ENCODE results near the gene SLC51B.

The SLC51B gene

DNA sequence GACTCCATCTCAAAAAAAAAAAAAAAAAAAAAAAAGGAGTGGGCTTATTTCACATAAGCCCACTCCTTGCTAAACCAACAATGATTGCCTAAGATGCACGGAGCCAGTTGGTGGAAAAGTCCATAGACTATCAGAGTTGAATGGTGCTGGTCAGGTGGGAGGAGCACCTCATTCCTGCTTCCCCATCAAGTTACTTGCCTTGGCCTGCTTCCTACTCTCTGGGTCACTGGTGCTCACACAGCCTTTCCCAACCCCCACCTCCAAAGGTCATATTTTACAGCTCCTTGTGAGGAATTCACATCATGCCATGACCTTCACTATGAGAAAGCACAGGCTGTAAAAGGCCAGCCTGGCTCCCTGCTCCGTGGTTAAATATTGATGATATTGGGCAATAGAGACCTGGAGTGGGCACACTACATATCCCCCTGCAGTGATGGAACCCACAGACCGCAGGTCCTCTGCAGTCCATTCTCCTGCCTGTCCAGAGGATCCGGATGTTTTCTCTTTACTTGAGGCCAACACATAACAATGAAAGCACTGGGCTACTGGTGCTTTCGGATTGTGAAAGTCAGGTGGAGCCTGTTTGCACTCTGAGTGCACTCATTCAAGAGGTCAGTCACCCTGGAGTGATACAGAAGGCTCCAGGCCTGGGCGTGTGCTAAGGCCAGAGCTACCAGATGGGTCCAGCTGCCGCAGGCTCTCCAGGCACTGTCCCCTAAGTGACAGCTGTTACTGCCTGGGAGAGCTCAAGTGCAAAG is at the start of gene SLC51B:
Gene SLC51B (plus strand): TSS at position 664 of the 758 bp plus-strand sequence. CDS start 4,618 bp downstream, outside the sequence.
- CTCF ChIA-PET = interaction anchor here (0.5 to 0.6 kb wide), 2 partner anchors 22 kb away, joined by 3 to 4 read pairs; no protein-coding TSS in a partner anchor
- POLR2A ChIA-PET = no interaction called here
- TF ChIP-seq FOXA1 (IDR thresholded peaks at IDR 0.05) (no peak), NFRKB (IDR thresholded peaks at IDR 0.05) (no peak), ELF4 (IDR thresholded peaks at IDR 0.05) (no peak), FOXK2 (IDR thresholded peaks at IDR 0.05) (no peak), BHLHE40 (IDR thresholded peaks at IDR 0.05; ENCODE audit: borderline replicate concordance) (no peak), ZNF384 (IDR thresholded peaks at IDR 0.05) (no peak), ARNT (IDR thresholded peaks at IDR 0.05) (no peak), TARDBP (IDR thresholded peaks at IDR 0.05) (no peak), CTBP1 (IDR thresholded peaks at IDR 0.05; ENCODE audit: borderline replicate concordance) (no peak), LEF1 (IDR thresholded peaks at IDR 0.05; ENCODE audit: borderline replicate concordance) (no peak), HDGF (IDR thresholded peaks at IDR 0.05; ENCODE audit: borderline replicate concordance) (no peak), SUZ12 (IDR thresholded peaks at IDR 0.05) (no peak), FOXM1 (IDR thresholded peaks at IDR 0.05; ENCODE audit: borderline replicate concordance) (no peak), L3MBTL2 (conservative IDR thresholded peaks at IDR 0.05) (no peak), SP1 (IDR thresholded peaks at IDR 0.05) (no peak)
- TF ChIP-seq, protein P1, sequence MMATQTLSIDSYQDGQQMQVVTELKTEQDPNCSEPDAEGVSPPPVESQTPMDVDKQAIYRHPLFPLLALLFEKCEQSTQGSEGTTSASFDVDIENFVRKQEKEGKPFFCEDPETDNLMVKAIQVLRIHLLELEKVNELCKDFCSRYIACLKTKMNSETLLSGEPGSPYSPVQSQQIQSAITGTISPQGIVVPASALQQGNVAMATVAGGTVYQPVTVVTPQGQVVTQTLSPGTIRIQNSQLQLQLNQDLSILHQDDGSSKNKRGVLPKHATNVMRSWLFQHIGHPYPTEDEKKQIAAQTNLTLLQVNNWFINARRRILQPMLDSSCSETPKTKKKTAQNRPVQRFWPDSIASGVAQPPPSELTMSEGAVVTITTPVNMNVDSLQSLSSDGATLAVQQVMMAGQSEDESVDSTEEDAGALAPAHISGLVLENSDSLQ (IDR thresholded peaks at IDR 0.05) = no peak

DNA sequence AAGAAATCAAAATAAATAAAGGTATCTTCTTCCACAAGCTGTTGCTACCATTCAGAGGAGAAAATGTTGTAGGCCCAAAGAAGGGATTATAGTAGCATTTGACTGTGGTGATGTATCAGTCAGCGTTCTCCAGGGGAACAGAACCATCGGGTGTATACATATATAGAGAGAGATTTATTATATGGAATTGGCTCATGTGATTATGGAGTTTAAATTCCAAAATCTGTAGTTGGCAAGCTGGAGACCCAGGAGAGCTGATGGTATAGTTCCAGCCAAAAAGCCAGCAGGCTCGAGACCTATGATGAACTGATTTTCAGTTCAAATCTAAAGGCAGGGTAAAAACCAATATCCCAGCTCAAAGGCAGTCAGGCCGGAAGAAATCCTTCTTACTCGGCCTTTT is 48.1 kb upstream of the SLC51B start:
- ChIA-PET POLR2A (no interaction called here), CTCF (interaction anchor here (0.5 to 0.6 kb wide), 2 partner anchors 17 to 52 kb away, joined by 3 to 5 read pairs; no protein-coding TSS in a partner anchor)
- no peak for DNase-seq (ENCODE audit: extremely low spot score)
- TF ChIP-seq SP1 (IDR thresholded peaks at IDR 0.05) (no peak), BHLHE40 (IDR thresholded peaks at IDR 0.05; ENCODE audit: borderline replicate concordance) (no peak), FOXK2 (IDR thresholded peaks at IDR 0.05) (no peak), ELF4 (IDR thresholded peaks at IDR 0.05) (no peak), HDGF (IDR thresholded peaks at IDR 0.05; ENCODE audit: borderline replicate concordance) (no peak), ZNF384 (IDR thresholded peaks at IDR 0.05) (no peak), CTBP1 (IDR thresholded peaks at IDR 0.05; ENCODE audit: borderline replicate concordance) (no peak), NFRKB (IDR thresholded peaks at IDR 0.05) (no peak), FOXM1 (IDR thresholded peaks at IDR 0.05; ENCODE audit: borderline replicate concordance) (no peak), L3MBTL2 (conservative IDR thresholded peaks at IDR 0.05) (no peak), TARDBP (IDR thresholded peaks at IDR 0.05) (no peak), LEF1 (IDR thresholded peaks at IDR 0.05; ENCODE audit: borderline replicate concordance) (no peak), ARNT (IDR thresholded peaks at IDR 0.05) (no peak)
- TF ChIP-seq, protein P1 (IDR thresholded peaks at IDR 0.05) = no peak

More for the DNA sequence above, at the start of gene SLC51B:
- no peak for DNase-seq (ENCODE audit: extremely low spot score)

- CTCF ChIA-PET = interaction anchor here (0.6 kb wide), 1 partner anchor 18 kb away, joined by 5 read pairs; no protein-coding TSS in a partner anchor
- TF ChIP-seq SP1 (IDR thresholded peaks at IDR 0.05) (no peak), HDGF (IDR thresholded peaks at IDR 0.05; ENCODE audit: borderline replicate concordance) (no peak), NFRKB (IDR thresholded peaks at IDR 0.05) (no peak), L3MBTL2 (conservative IDR thresholded peaks at IDR 0.05) (no peak), ELF4 (IDR thresholded peaks at IDR 0.05) (no peak), FOXK2 (IDR thresholded peaks at IDR 0.05) (no peak), ZNF384 (IDR thresholded peaks at IDR 0.05) (no peak), CTBP1 (IDR thresholded peaks at IDR 0.05; ENCODE audit: borderline replicate concordance) (no peak), FOXM1 (IDR thresholded peaks at IDR 0.05; ENCODE audit: borderline replicate concordance) (no peak), LEF1 (IDR thresholded peaks at IDR 0.05; ENCODE audit: borderline replicate concordance) (no peak), ARNT (IDR thresholded peaks at IDR 0.05) (no peak), TARDBP (IDR thresholded peaks at IDR 0.05) (no peak), FOXA1 (IDR thresholded peaks at IDR 0.05) (no peak), SUZ12 (IDR thresholded peaks at IDR 0.05) (no peak)
- TF ChIP-seq, protein P1 (IDR thresholded peaks at IDR 0.05) = no peak
- DNase-seq (ENCODE audit: extremely low spot score) = no peak
- POLR2A ChIA-PET = interaction anchor here (0.7 kb wide), 1 partner anchor 8 kb away, joined by 3 read pairs; the partner anchor contains the start of gene SPG21
These were observed 47.3 kb upstream of the SLC51B start for GRCh38 chr15:64997745-64998375.

GRCh38 chr15:65004993-65005392 is 40.2 kb upstream of the SLC51B start:
- ChIA-PET POLR2A (no interaction called here), CTCF (interaction anchor here (0.6 kb wide), 1 partner anchor 186 kb away, joined by 3 read pairs; no protein-coding TSS in a partner anchor)
- TF ChIP-seq FOXK2 (IDR thresholded peaks at IDR 0.05) (no peak), ARNT (IDR thresholded peaks at IDR 0.05) (no peak), FOXM1 (IDR thresholded peaks at IDR 0.05; ENCODE audit: borderline replicate concordance) (no peak), LEF1 (IDR thresholded peaks at IDR 0.05; ENCODE audit: borderline replicate concordance) (no peak), NFRKB (IDR thresholded peaks at IDR 0.05) (no peak), SUZ12 (IDR thresholded peaks at IDR 0.05) (no peak), CTBP1 (IDR thresholded peaks at IDR 0.05; ENCODE audit: borderline replicate concordance) (no peak)

DNA sequence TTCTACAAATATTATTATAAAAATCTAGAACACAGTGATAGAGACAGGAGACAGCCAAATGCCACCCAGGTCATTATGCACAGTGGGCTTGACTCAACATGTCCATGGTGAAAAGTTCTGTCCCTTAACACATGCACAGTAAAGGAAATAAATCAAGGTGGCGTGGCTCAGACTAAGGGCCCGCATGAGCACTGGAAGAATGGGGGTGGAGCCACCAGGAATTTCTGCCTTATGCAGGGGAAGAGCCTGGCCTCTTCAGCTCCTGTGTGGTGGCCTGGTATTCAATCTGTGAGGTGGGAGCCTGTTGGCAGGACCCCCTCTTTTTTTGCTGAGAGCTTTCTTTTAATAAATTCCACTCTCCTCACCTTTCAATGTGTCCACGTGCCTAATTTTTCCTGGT is 38.3 kb upstream of the SLC51B start:
- CTCF ChIA-PET = no interaction called here
- DNase-seq (ENCODE audit: extremely low spot score) = no peak
- TF ChIP-seq HDGF (IDR thresholded peaks at IDR 0.05; ENCODE audit: borderline replicate concordance) (no peak), LEF1 (IDR thresholded peaks at IDR 0.05; ENCODE audit: borderline replicate concordance) (no peak), BHLHE40 (IDR thresholded peaks at IDR 0.05; ENCODE audit: borderline replicate concordance) (no peak), L3MBTL2 (conservative IDR thresholded peaks at IDR 0.05) (no peak), CTBP1 (IDR thresholded peaks at IDR 0.05; ENCODE audit: borderline replicate concordance) (no peak), SP1 (IDR thresholded peaks at IDR 0.05) (no peak), NFRKB (IDR thresholded peaks at IDR 0.05) (no peak), TARDBP (IDR thresholded peaks at IDR 0.05) (no peak), FOXM1 (IDR thresholded peaks at IDR 0.05; ENCODE audit: borderline replicate concordance) (no peak), ARNT (IDR thresholded peaks at IDR 0.05) (no peak), ZNF384 (IDR thresholded peaks at IDR 0.05) (no peak), FOXK2 (IDR thresholded peaks at IDR 0.05) (no peak), SUZ12 (IDR thresholded peaks at IDR 0.05) (no peak), ELF4 (IDR thresholded peaks at IDR 0.05) (no peak), FOXA1 (IDR thresholded peaks at IDR 0.05) (no peak)
- TF ChIP-seq, protein P1 (IDR thresholded peaks at IDR 0.05) = no peak
- POLR2A ChIA-PET = no interaction called here

More at GRCh38 chr15:65004993-65005392, 40.2 kb upstream of the SLC51B start:
- DNase-seq (ENCODE audit: extremely low spot score) = no peak

All from HEK293T (cell line).